Tibial artery (tissue), 4 donors: ENCODE results near the gene PTPRN2.

Experiments used
- DNase-seq, 2 donors: peaks; one replicate each; pipeline ENCODE4 v3.0.0-alpha.2; 2019
- H3K27ac ChIP-seq, 2 donors: fragments of 200-600 bp; sonication (generic) in 1 of 2; 1 replicate in 1 of 2; 2 replicates in 1 of 2; pipeline ENCODE4 v1.5.1; 2018 to 2019; ENCODE audit warnings: mild to moderate bottlenecking in 1 of 2
- H3K27me3 ChIP-seq, 2 donors: fragments of 200-600 bp; sonication (generic) in 1 of 2; one replicate each; pipeline versions ENCODE4 v1.5.1 to v1.6.0; 2016 to 2019
- H3K36me3 ChIP-seq, 3 donors: fragments of 200-600 bp; sonication (generic) in 2 of 3; one replicate each; pipeline ENCODE4 v1.5.1; 2016 to 2019; ENCODE audit warnings: mild to moderate bottlenecking in 2 of 3
- H3K4me1 ChIP-seq, 4 donors: fragments of 200-600 bp; sonication (generic) in 2 of 4; 1 replicate in 3 of 4; 2 replicates in 1 of 4; pipeline ENCODE4 v1.5.1; 2016 to 2019
- H3K4me3 ChIP-seq, 2 donors: fragments of 200-600 bp; sonication (generic) in 1 of 2; 1 replicate in 1 of 2; 2 replicates in 1 of 2; pipeline ENCODE4 v1.5.1; 2018 to 2019; ENCODE audit warnings: mild to moderate bottlenecking in 2 of 2
- H3K9me3 ChIP-seq, 3 donors: fragments of 200-600 bp; sonication (generic) in 1 of 3; one replicate each; pipeline ENCODE4 v1.5.1; 2016 to 2019
- CTCF ChIP-seq, 2 experiments: fragments of 200-600 bp in 1 of 2; fragments of 450-650 bp in 1 of 2; IDR thresholded peaks; one replicate each; pipeline ENCODE4 v1.5.1; 2017 to 2019; ENCODE audit warnings: antibody characterized with exemption in 2 of 2, mild to moderate bottlenecking in 1 of 2, moderate library complexity in 1 of 2
- intact Hi-C: fragments of 100-400 bp; cut with DNase I; formaldehyde crosslinking; loops from one replicate; pipeline ENCODE4 v1.15.0; 2023; ENCODE audit warnings: low total_unique reads

The PTPRN2 gene

GRCh38 chr7:157551325-157552070, 1036.1 kb downstream of the PTPRN2 start:
- DNase-seq: peak; percentile 2 to 39
- Histone ChIP-seq H3K9me3 (no peaks in the 10 kb centered on the region), H3K27ac (no peak overlapping the region), H3K4me1 (no peaks in the 10 kb centered on the region), H3K36me3 (peaks cover 0 to 7% (median 5%) of the 10 kb centered on the region in 3 donors), H3K27me3 (peaks cover 0 to 13% of the 10 kb centered on the region in 2 donors), H3K4me3 (no peak overlapping the region)
- intact Hi-C loops: no loop called here
- no peak for TF ChIP-seq CTCF (IDR thresholded peaks at IDR 0.05)

- H3K4me3 ChIP-seq: no peak overlapping the region
- peaks cover 0 to 8% (median 5%) of the 10 kb centered on the region in 3 donors for H3K36me3 ChIP-seq
- intact Hi-C loops: no loop called here
- no peak overlapping the region for H3K27ac ChIP-seq
- no peaks in the 10 kb centered on the region for H3K9me3 ChIP-seq
- no peaks in the 10 kb centered on the region for H3K4me1 ChIP-seq
- H3K27me3 ChIP-seq: peaks cover 0 to 13% of the 10 kb centered on the region in 2 donors
- peak; percentile 6 to 44 for DNase-seq
- TF ChIP-seq CTCF (IDR thresholded peaks at IDR 0.05): no peak
Observed at GRCh38 chr7:157550300-157551275, 1037.0 kb downstream of the PTPRN2 start.

- Histone ChIP-seq H3K36me3 (peaks cover 0 to 8% (median 5%) of the 10 kb centered on the region in 3 donors), H3K27ac (no peak overlapping the region), H3K4me3 (no peak overlapping the region), H3K27me3 (peaks cover 0 to 13% of the 10 kb centered on the region in 2 donors), H3K9me3 (no peaks in the 10 kb centered on the region), H3K4me1 (no peaks in the 10 kb centered on the region)
- no peak for TF ChIP-seq CTCF (IDR thresholded peaks at IDR 0.05)
- intact Hi-C loops: no loop called here
- peak; percentile 8 to 38 for DNase-seq
Observed at GRCh38 chr7:157549612-157550299, 1037.9 kb downstream of the PTPRN2 start.

GRCh38 chr7:157548691-157549303, 1038.8 kb downstream of the PTPRN2 start:
- H3K9me3 ChIP-seq: no peaks in the 10 kb centered on the region
- DNase-seq: peak; percentile 12 to 41
- no peak overlapping the region for H3K4me3 ChIP-seq
- intact Hi-C loops: no loop called here
- peaks cover 0 to 8% (median 5%) of the 10 kb centered on the region in 3 donors for H3K36me3 ChIP-seq
- no peak overlapping the region for H3K27ac ChIP-seq
- H3K4me1 ChIP-seq: no peaks in the 10 kb centered on the region
- TF ChIP-seq CTCF (IDR thresholded peaks at IDR 0.05): no peak
- H3K27me3 ChIP-seq: peaks cover 0 to 13% of the 10 kb centered on the region in 2 donors

- H3K4me3 ChIP-seq: no peak overlapping the region
- intact Hi-C loops: no loop called here
- no peak overlapping the region for H3K27ac ChIP-seq
- peak; percentile 3 to 46 for DNase-seq
- peaks cover 0 to 8% (median 5%) of the 10 kb centered on the region in 3 donors for H3K36me3 ChIP-seq
- peaks cover 0 to 13% of the 10 kb centered on the region in 2 donors for H3K27me3 ChIP-seq
- no peaks in the 10 kb centered on the region for H3K4me1 ChIP-seq
- TF ChIP-seq CTCF (IDR thresholded peaks at IDR 0.05): no peak
- H3K9me3 ChIP-seq: no peaks in the 10 kb centered on the region
Observed at GRCh38 chr7:157547611-157548010, 1040.0 kb downstream of the PTPRN2 start.
